Gastroesophageal sphincter (tissue), 4 donors: Measurements from ENCODE around the gene RGS2. TPM values are rescaled to one million over a fixed set of nuclear protein-coding genes. Genes with fewer than 3 reads are reported as not detected.

Experiments
- ATAC-seq: fragments of 150-250 bp; one replicate; pipeline ENCODE4 v1.9.1; 2016; ENCODE audit warnings: mild to moderate bottlenecking, moderate library complexity
- H3K27ac ChIP-seq, 4 donors: fragments of 200-600 bp; sonication (generic) in 3 of 4; 1 replicate in 3 of 4; 2 replicates in 1 of 4; pipeline ENCODE4 v1.5.1; 2016 to 2019
- H3K27me3 ChIP-seq: fragments of 200-600 bp; sonication (generic); one replicate; pipeline ENCODE4 v1.5.1; 2019
- H3K36me3 ChIP-seq, 2 donors: fragments of 200-600 bp; sonication (generic); one replicate each; pipeline ENCODE4 v1.5.1; 2019; ENCODE audit warnings: control low read depth in 1 of 2
- H3K4me1 ChIP-seq, 3 donors: fragments of 200-600 bp; sonication (generic); 1 replicate in 2 of 3; 2 replicates in 1 of 3; pipeline ENCODE4 v1.5.1; 2016 to 2019; ENCODE audit warnings: control low read depth in 2 of 3
- H3K4me3 ChIP-seq, 2 donors: fragments of 200-600 bp; sonication (generic); one replicate each; pipeline ENCODE4 v1.5.1; 2019; ENCODE audit warnings: mild to moderate bottlenecking in 1 of 2, moderate library complexity in 1 of 2
- H3K9me3 ChIP-seq, 3 donors: fragments of 200-600 bp; sonication (generic); one replicate each; pipeline ENCODE4 v1.5.1; 2017 to 2019; ENCODE audit warnings: control low read depth in 2 of 3
- CTCF ChIP-seq, 4 experiments: fragments of 200-600 bp in 2 of 4; fragments of 450-650 bp in 2 of 4; sonication (generic) in 1 of 4; IDR thresholded peaks; one replicate each; pipeline ENCODE4 v1.5.1; 2017 to 2019; ENCODE audit warnings: antibody characterized with exemption in 4 of 4, mild to moderate bottlenecking in 2 of 4, moderate library complexity in 2 of 4
- EP300 ChIP-seq: sonication (generic); formaldehyde crosslinking; IDR thresholded peaks from one replicate; pipeline ENCODE4 v1.6.1; 2017; ENCODE audit warnings: antibody characterized with exemption, mild to moderate bottlenecking
- POLR2A ChIP-seq, 2 donors: fragments of 450-650 bp; IDR thresholded peaks; one replicate each; pipeline ENCODE4 v1.6.1; 2017; ENCODE audit warnings: antibody characterized with exemption in 2 of 2, mild to moderate bottlenecking in 2 of 2, moderate library complexity in 1 of 2
- POLR2AphosphoS5 ChIP-seq: sonication (generic); formaldehyde crosslinking; IDR thresholded peaks from one replicate; pipeline ENCODE4 v1.6.1; 2017; ENCODE audit warnings: antibody characterized with exemption
- WGBS, 2 donors: methylation state at CpG; one replicate each; pipeline ENCODE4 v1.1.5; 2018; ENCODE audit warnings: low coverage in 1 of 2; 5-methylcytosine and 5-hydroxymethylcytosine counted together
- total RNA-seq, 4 donors: library from RNA; depleted of rRNA; stranded (reverse); fragments of >200 nt; gene quantifications; one replicate each; pipeline ENCODE4 v1.1.0, GENCODE V29; 2016

RGS2 gene
- total RNA-seq, 4 donors from 2014 or later = 297 to 490 (median 461) TPM

GRCh38 chr1:192811006-192811405 is 2.2 kb downstream of the RGS2 start:
- no peaks in the 10 kb centered on the region for H3K27me3 ChIP-seq
- peak overlapping the region; percentile 77 to 84 for H3K4me3 ChIP-seq
- ATAC-seq = no peak
- H3K27ac ChIP-seq = peak overlapping the region; percentile 75 to 98 (median 96)
- peaks cover 4 to 19% of the 10 kb centered on the region in 2 donors for H3K36me3 ChIP-seq
- WGBS, 2 donors = 17 to 40% methylated on average over 3 of the region's 3 CpGs
- H3K4me1 ChIP-seq = peaks cover 0 to 25% (median 3%) of the 10 kb centered on the region in 3 donors
- TF ChIP-seq EP300 (no peak), POLR2A (IDR thresholded peaks at IDR 0.05) (no peak), POLR2AphosphoS5 (no peak), CTCF (IDR thresholded peaks at IDR 0.05) (no peak)
- H3K9me3 ChIP-seq = no peaks in the 10 kb centered on the region

- no peaks in the 10 kb centered on the region for H3K9me3 ChIP-seq
- TF ChIP-seq POLR2A (IDR thresholded peaks at IDR 0.05) (peak; percentile 46 to 52), CTCF (IDR thresholded peaks at IDR 0.05) (no peak), EP300 (no peak), POLR2AphosphoS5 (peak; percentile 69)
- H3K36me3 ChIP-seq = peaks cover 4 to 19% of the 10 kb centered on the region in 2 donors
- H3K27ac ChIP-seq = peak overlapping the region; percentile 75 to 98 (median 96)
- 23 to 34% methylated on average over 6 of the region's 6 CpGs for WGBS, 2 donors
- peaks cover 0 to 17% (median 0%) of the 10 kb centered on the region in 3 donors for H3K4me1 ChIP-seq
- no peaks in the 10 kb centered on the region for H3K27me3 ChIP-seq
- ATAC-seq = no peak
- peak overlapping the region; percentile 77 to 84 for H3K4me3 ChIP-seq
These were observed 2.9 kb downstream of the RGS2 start for GRCh38 chr1:192811594-192812239.

- no peaks in the 10 kb centered on the region for H3K27me3 ChIP-seq
- TF ChIP-seq CTCF (IDR thresholded peaks at IDR 0.05) (no peak), POLR2A (IDR thresholded peaks at IDR 0.05) (peak; percentile 6 to 42), POLR2AphosphoS5 (peak; percentile 9), EP300 (no peak)
- H3K4me3 ChIP-seq = peak overlapping the region; percentile 77 to 84
- no peaks in the 10 kb centered on the region for H3K9me3 ChIP-seq
- peaks cover 4 to 19% of the 10 kb centered on the region in 2 donors for H3K36me3 ChIP-seq
- peaks cover 0 to 25% (median 0%) of the 10 kb centered on the region in 3 donors for H3K4me1 ChIP-seq
- H3K27ac ChIP-seq = peak overlapping the region; percentile 75 to 98 (median 96)
- 35 to 82% methylated on average over 3 of the region's 3 CpGs for WGBS, 2 donors
- no peak for ATAC-seq
These were observed 3.8 kb downstream of the RGS2 start for GRCh38 chr1:192812420-192813209.

- Histone ChIP-seq H3K27ac (peak overlapping the region in 3 of 4 donors; percentile 4 to 98 (median 97)), H3K4me1 (peaks cover 0 to 19% (median 0%) of the 10 kb centered on the region in 3 donors), H3K27me3 (no peaks in the 10 kb centered on the region), H3K4me3 (no peak overlapping the region), H3K9me3 (no peaks in the 10 kb centered on the region), H3K36me3 (peaks cover 4 to 19% of the 10 kb centered on the region in 2 donors)
- ATAC-seq = no peak
- TF ChIP-seq CTCF (IDR thresholded peaks at IDR 0.05) (no peak), POLR2A (IDR thresholded peaks at IDR 0.05) (no peak), POLR2AphosphoS5 (no peak), EP300 (no peak)
- WGBS, 2 donors = 63 to 80% methylated on average over 1 of the region's 1 CpG
These were observed 6.0 kb downstream of the RGS2 start for GRCh38 chr1:192814805-192815204.
